ENCODE results near the gene C1orf74.

The C1orf74 gene

GRCh38 chr1:209784265-209785169 is at the start of gene C1orf74:
TSS of gene C1orf74 (minus strand) at chr1:209784559. CDS start at chr1:209783634, 925 bp downstream.
- peak; percentile 100 for DNase-seq

- DNase-seq: no peak
These were observed 47.3 kb upstream of the C1orf74 start for GRCh38 chr1:209831615-209832014.

- no peak for DNase-seq
These were observed 46.4 kb upstream of the C1orf74 start for GRCh38 chr1:209830722-209831121.

- DNase-seq: no peak
These were observed 45.4 kb upstream of the C1orf74 start for GRCh38 chr1:209829716-209830115.

GRCh38 chr1:209827384-209828262 is 43.3 kb upstream of the C1orf74 start, which contains the start of gene UTP25:
TSS of gene UTP25 (plus strand) at chr1:209827972. CDS start at chr1:209828064, 92 bp downstream.
- peak; percentile 97 for DNase-seq

GRCh38 chr1:209825591-209826434 is 41.5 kb upstream of the C1orf74 start:
- no peak for DNase-seq

- no peak for DNase-seq
These were observed 39.0 kb upstream of the C1orf74 start for GRCh38 chr1:209823143-209824041.

- no peak for DNase-seq
These were observed 38.3 kb upstream of the C1orf74 start for GRCh38 chr1:209822706-209823105.

GRCh38 chr1:209820986-209821385 is 36.6 kb upstream of the C1orf74 start:
- DNase-seq: no peak

- no peak for DNase-seq
These were observed 34.7 kb upstream of the C1orf74 start for GRCh38 chr1:209819058-209819457.

- DNase-seq: no peak
These were observed 33.3 kb upstream of the C1orf74 start for GRCh38 chr1:209817691-209818090.

- no peak for DNase-seq
These were observed 32.6 kb upstream of the C1orf74 start for GRCh38 chr1:209816923-209817322.

GRCh38 chr1:209815931-209816341 is 31.6 kb upstream of the C1orf74 start:
- no peak for DNase-seq

- no peak for DNase-seq
These were observed 31.1 kb upstream of the C1orf74 start for GRCh38 chr1:209815490-209815889.

GRCh38 chr1:209813902-209814301 is 29.5 kb upstream of the C1orf74 start:
- DNase-seq: no peak

GRCh38 chr1:209810783-209811182 is 26.4 kb upstream of the C1orf74 start:
- DNase-seq: no peak

- no peak for DNase-seq
These were observed 25.3 kb upstream of the C1orf74 start for GRCh38 chr1:209809611-209810010.

GRCh38 chr1:209808059-209808581 is 23.8 kb upstream of the C1orf74 start:
- DNase-seq: no peak

- no peak for DNase-seq
These were observed 23.1 kb upstream of the C1orf74 start for GRCh38 chr1:209807509-209807908.

GRCh38 chr1:209805875-209806760 is 21.8 kb upstream of the C1orf74 start, which contains the start of gene IRF6:
TSS of gene IRF6 (minus strand) at chr1:209806142. CDS start at chr1:209801413, 4,729 bp downstream.
- peak; percentile 88 for DNase-seq

All from activated CD8-positive, alpha-beta memory T cell treated with anti-CD3 and anti-CD28 coated beads for 24 hours (primary cell).